Frontal cortex (tissue), 4 donors: Measurements from ENCODE around the gene BBX. TPM values are rescaled to one million over a fixed set of nuclear protein-coding genes. Genes with fewer than 3 reads are reported as not detected.

ENCODE experiments used
- DNase-seq, 2 donors: peaks; one replicate each; pipeline ENCODE4 v3.0.0; 2012; ENCODE audit warnings: low spot score in 2 of 2
- FAIRE-seq: peaks from 2 replicates; lab custom pipeline; 2012; peaks lifted over from hg19 to GRCh38; lab: Jason Lieb, UNC
- total RNA-seq: library from RNA; depleted of rRNA; stranded (reverse); fragments of >200 nt; gene quantifications from one replicate; pipeline ENCODE4 v1.2.3, GENCODE V29; 2014
- donor health status: control.
- donor health status: control.
- donor health status: control.

Gene BBX
- 19.6 TPM for total RNA-seq

DNA sequence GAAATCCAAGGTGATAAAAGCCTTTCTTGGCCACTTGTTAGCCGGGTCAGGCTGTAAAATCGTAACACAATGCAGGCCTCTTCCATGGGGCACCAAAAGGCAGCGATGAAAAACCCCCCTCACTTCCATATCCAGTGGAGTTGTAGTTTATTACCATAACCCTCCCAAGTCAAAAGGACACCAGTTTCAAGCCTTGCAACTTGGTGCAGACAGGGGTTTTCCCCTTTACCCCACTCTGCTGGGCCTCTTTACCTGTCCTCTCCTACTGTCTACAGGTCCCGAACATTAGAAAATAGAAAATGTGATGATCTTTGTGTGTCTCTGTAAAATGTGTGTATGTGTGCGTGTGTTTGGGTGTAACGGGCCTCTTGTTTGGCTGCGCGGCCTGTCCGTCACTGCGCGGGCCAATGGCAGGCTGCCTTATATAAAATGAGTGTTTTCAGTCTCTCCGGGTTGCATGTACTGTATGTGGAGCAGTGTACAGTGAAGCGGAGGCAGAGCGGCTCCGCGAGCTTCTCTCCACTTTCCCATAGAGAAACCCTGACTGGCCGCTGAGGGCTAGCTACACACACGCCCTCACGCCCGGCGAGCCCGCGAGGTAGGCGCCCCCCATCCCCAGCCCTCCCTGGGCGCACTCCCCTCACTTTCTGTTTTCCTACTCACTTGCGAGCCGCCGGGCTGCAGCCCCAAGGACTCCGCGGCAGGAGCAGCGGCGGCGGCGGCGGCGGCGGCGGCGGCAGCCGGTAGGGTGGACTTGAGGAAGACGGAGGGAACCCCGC lies at the start of gene BBX:
BBX (plus strand) TSS at position 453 of the 779 bp plus-strand sequence. CDS start 187,499 bp downstream, outside the sequence.
- peak; percentile 72 to 73 for DNase-seq
- FAIRE-seq: peak; percentile 44

GRCh38 chr3:107476462-107476861 lies 46.3 kb upstream of the BBX start:
- DNase-seq (no peak), FAIRE-seq (no peak)

DNA sequence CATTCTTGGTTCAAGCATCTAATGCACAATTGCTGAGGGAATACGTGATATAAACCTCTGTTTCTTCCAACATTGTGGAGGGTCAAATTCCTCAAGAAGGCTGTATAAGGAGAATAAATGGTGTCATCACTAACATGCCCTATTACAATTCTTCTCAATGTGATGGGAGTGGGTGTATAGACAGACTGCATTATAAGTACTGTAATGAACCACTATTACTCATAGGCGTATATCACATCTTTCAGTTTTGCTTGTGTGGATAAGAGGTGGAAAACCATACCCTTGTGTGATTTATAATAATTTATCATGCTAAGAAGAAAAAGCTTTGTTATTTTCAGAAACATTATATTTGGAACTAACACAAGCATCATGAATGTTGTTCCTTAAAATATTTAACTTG lies 35.3 kb upstream of the BBX start:
- FAIRE-seq: no peak
- DNase-seq: no peak

- FAIRE-seq (no peak), DNase-seq (no peak)
These were observed 33.8 kb upstream of the BBX start for GRCh38 chr3:107488942-107489341.

DNA sequence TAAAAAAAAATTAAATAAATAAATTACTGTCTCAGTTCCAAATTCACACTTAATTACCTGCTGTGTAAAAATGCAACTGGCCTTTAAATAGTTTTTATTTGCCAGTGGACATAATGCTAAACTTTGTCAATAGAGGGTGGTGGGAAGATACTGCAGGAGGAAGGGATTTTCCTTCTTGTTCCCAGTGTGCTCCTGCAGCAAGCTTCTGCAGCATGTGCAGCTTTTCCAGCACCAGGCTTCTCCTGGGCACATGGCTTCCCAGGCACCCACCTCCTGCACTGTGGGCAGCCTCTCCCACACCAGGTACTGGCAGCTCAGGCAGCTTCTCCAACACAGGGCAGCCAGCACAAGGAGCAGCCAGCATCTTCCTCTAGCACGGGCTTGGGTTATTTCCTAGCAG lies 29.6 kb upstream of the BBX start:
- DNase-seq (no peak), FAIRE-seq (no peak)

- no peak for DNase-seq
- FAIRE-seq: no peak
These were observed 25.9 kb upstream of the BBX start for GRCh38 chr3:107496855-107497254.

DNA sequence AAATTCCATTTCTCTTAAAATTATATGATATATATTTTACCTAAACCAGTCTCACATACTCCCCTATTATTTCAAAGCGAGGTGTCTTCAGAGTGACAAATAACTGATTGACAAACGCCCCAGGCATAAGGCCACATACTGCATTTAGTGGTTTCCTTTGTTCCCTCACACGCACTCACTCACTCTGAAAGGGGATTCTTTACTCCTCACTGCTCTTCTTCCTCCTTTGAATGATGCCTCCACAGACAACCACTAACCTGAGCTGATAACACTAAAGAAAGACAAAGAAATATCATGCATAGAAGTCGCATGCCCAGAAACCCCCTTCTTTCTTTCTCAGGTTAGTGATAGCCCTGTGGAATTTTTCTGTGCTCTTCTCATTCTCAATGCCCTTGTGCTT lies 24.1 kb upstream of the BBX start:
- no peak for FAIRE-seq

DNA sequence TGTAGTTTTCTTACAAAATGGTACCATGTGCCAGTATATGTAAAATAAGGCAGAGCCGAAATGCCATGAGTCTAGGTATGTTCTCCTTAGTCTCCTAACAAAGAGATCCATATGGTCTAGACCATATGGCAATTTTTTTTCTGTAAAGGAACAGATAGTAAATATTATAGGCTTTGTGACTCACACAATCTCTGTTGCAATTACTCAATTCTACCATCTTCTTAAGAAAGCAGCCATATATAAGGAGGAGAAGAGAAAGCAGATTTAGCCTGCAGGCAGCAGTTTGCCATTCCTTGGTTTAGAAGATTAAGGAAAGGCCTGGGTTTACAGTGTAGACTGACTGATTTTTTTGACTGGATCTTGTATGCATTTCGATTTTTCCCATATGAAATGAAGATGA lies 16.3 kb upstream of the BBX start:
- DNase-seq (no peak), FAIRE-seq (no peak)

More for the DNA sequence above, 24.1 kb upstream of the BBX start:
- no peak for DNase-seq

- no peak for FAIRE-seq
- DNase-seq: no peak
These were observed 14.4 kb upstream of the BBX start for GRCh38 chr3:107508331-107508730.

GRCh38 chr3:107512108-107512507 lies 10.7 kb upstream of the BBX start:
- FAIRE-seq (no peak), DNase-seq (no peak)

- FAIRE-seq (no peak), DNase-seq (no peak)
These were observed 8.3 kb upstream of the BBX start for GRCh38 chr3:107514453-107514852.

- FAIRE-seq: no peak
- DNase-seq: no peak
These were observed 6.3 kb upstream of the BBX start for GRCh38 chr3:107516475-107516874.

DNA sequence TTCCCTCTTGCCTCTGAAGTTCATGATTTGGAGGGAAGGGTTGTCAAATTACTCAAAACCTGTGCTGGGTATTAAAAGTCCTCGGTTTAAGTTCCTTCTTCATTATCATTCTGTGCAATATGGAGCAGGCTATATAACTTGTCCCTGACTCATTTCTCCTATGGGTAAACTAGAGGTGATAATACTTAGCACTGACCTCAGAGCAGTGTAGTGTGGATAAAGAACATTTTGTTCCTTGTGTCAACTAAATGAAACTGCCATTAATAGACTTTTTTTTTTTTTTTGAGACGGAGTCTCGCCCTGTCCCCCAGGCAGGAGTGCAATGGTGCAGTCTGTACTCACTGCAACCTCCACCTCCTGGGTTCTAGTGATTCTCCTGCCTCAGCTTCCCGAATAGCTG lies 2.2 kb upstream of the BBX start:
- FAIRE-seq: no peak
- DNase-seq: no peak

DNA sequence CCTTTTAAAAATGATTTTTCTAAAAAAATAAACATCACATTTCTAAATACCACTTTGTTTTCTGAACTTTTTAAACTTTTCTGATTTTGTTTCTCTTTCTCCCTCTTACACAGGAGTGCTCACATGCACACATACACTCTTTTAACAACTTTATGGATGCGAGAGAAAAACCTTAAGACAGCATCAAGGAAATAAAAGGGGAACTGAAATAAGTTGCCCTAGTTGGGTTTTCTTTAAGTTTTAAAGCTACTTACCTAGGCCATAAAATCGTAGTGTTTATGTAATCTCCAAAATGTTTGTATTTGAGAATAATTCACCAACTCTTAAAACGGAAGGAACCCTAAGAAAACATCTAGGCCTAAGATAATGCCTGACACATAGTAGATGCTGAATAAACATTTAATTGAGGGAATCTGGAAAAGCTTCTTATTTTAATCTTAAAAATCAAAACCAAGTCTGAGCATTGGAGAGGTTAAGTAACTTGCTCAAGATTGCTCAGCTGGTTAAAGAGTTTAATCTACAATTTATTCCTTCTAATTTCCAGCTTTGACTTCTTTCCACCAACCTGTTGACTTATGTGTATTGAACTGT lies 1.2 kb upstream of the BBX start:
- FAIRE-seq (no peak), DNase-seq (no peak)

DNA sequence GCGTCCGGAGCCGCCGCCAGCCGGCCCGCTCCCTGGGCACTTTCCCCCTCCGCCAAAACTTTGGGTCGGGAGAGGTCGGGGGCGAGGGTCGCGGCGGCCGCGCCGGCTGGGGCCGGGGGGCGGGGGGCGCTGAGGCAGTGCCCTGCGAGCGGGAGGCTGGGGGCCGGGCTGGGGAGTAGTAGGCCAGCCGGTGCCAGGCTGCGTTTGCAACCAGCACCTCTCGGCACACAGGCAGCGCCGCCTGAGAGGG lies 452 bp downstream of the BBX start:
- FAIRE-seq (no peak), DNase-seq (no peak)

- DNase-seq: peak; percentile 33 to 56
- FAIRE-seq: no peak
These were observed 970 bp downstream of the BBX start for GRCh38 chr3:107523539-107524325.

DNA sequence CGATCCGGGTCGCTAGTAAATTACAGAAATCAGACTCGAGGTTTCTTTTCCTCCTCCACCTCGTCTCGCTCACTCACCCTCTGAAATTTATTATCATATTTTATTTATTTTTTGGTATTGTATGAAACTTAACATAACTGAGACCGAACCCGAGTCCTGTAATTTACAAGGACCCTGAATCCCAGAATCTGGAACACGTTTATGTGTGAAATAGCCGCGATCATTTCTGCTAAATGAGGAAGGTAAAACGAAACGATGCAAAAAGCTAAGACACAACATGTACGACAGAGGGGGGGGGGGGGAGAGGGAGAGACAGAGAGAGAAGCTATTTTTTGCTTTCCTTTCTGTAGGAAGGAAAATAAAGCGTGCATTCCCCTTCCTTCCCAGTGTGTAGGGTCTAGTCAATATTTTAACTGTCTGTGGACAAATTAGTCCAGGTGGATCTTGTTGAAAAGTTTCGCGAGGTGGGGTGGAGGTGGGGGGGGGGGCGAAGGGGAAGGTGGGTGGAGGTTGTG lies 1.6 kb downstream of the BBX start:
- FAIRE-seq (no peak), DNase-seq (peak; percentile 10 to 33)

DNA sequence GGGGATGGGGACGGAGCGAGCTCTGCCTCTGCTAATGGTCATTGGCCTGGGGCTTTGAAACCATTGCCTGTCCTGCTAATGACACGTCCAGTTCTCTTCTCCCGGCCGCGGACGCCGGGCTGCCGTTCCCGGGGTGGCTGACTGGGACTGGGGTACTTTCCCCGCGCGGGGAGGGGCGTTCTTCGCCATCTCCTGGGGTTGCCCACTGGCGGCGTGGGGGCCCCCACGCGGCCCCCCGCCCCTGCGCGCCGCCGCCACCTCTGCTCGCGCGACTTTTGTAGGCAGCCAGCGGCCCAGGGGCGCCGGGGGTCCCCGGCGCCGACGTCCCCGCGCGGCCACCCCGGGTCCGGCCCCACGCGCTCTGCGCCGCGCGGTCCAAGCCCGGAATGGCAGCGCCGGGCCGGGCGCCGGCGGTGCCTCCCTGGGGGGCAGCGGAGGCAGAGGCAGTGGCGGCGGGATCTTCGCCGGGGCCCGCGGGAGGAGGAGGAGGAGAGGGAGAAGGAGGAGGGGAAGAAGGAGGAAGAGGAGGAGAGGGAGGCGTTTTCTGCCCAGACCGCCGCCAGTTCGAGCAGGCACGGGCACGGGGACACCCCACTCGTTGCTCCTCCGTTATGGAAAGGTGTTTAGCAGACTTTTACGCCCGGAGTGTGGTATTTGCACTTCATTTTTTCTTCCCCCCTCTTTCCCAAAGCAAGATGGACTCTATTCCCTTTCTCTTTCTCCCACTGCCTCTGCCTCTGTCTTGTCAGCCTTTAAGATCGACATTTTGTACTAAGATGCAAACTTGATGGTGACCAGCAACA lies 2.3 kb downstream of the BBX start:
- no peak for FAIRE-seq
- DNase-seq: peak; percentile 37 to 53

DNA sequence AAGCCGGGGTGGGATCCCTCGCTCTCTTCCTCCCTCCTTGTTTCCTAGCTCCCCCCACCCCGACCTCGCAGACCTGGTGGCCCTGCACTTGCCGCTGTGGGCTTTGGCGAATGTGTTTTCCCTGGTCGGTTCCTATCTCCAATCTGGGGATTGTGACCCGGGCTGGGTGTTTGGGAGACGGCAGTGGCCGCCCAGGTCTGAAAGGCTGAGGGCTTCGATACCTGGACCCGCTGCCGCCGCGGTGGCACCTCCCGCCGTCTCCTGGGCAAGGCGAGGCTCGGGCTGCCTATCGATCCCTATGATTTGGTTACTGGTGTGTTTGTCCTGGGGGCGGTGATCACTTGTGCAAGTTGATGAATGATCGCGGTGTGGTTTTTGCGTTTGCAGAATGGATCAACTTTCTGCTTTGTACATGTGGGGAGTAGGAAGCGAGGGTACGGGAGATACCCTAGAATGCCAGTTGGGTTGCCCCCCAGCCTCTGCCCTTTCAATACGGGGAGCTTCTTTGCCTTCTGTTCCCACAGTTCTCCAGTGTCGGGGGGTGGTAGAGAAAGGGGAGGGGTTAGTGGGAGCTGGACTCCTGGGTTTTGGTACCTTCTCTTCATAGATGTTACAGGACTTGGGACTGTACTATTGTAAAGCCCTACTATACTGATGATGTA lies 3.0 kb downstream of the BBX start:
- DNase-seq (peak in 1 of 2 donors; percentile 2), FAIRE-seq (no peak)
